Erythroblast (primary cell): ENCODE results near the gene SWI5.
"Not testable (repeated sequence)": the region's sequence is repeated elsewhere in the genome, so short reads cannot be mapped to it uniquely, and the experiment has no call there.

Experiments used
- DNase-seq, 2 experiments: peaks; one replicate each; lab custom pipeline; 2025; lab: John Stamatoyannopoulos, UW
- GATA1 ChIP-seq: IDR thresholded peaks from 2 replicates; pipeline ENCODE4 v1.6.1; 2011; ENCODE audit warnings: low read depth, mild to moderate bottlenecking, control low read depth, low read length, moderate library complexity
- POLR2A ChIP-seq: IDR thresholded peaks from 2 replicates; pipeline ENCODE4 v1.6.1; 2011; ENCODE audit warnings: mild to moderate bottlenecking, low read length

SWI5 gene

DNA sequence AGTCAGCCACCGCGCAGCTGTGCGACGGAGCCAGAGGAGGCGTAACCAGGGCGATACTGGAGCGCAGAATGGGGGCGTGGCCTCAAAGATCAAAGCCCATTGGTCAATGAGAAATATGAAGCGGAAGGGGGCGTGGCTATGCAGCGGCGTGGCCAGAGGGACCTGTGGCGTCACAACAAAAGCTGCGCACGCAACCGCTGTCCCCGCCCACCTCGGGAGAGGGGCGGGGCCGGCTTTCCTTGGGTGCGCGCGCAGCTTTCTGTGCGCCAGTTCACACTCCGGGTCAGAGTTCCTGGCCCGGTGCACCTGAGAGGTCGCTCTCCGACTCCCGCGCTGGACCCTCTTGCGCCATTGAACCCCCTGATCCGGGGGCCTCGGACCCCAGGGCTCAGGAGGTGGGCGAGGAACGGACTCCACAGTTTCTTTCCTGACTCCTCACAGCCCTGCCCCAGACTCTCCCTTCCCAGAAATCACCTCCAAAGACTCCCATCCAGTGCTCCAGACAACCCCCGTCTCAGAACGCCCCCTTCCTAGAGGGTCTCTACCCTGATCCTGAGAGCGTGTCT is at the start of gene SWI5:
TSS of gene SWI5 (plus strand) at position 269 of the 566 bp plus-strand sequence.
- peak; percentile 99 to 100 for DNase-seq

DNA sequence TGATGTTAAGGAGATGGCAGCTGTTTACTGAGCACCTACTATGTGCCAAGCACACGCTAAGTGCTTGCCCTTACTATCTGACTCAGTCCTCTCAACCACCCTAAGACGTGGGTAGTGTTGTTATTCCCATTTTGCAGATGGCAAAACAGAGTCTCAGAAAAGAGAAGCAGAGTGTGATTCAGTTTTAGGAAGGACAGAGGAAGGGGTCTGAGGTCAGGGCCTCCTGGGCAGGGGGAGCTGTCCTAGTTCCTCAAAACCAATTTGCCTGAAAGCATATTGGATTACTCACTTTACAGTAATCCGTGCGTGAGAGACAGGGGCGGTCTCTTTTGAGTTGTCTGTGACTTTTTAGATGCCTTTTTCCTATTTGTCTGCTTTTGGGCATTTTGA is 49.7 kb upstream of the SWI5 start:
- no peak for TF ChIP-seq GATA1
- no peak for TF ChIP-seq POLR2A
- DNase-seq, result no peak

More for the DNA sequence above, at the start of gene SWI5:
- TF ChIP-seq GATA1 (no peak), POLR2A (peak; percentile 96)

DNA sequence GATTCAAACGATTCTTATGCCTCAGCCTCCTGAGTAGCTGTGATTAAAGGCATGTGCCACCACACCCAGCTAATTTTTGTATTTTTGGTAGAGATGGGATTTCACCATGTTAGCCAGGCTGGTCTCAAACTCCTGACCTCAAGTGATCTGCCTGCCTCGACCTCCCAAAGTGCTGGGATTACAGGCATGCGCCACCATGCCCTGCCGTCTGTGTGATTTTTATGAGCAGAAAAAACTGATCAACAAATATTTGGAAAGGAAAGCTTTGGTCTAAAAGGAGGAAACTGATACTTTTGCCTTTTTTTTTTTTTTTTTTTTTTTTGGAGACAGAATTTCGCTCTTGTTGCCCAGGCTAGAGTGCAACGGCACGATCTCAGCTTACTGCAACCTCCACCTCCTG is 45.2 kb upstream of the SWI5 start:
- DNase-seq, result not testable (repeated sequence)

DNA sequence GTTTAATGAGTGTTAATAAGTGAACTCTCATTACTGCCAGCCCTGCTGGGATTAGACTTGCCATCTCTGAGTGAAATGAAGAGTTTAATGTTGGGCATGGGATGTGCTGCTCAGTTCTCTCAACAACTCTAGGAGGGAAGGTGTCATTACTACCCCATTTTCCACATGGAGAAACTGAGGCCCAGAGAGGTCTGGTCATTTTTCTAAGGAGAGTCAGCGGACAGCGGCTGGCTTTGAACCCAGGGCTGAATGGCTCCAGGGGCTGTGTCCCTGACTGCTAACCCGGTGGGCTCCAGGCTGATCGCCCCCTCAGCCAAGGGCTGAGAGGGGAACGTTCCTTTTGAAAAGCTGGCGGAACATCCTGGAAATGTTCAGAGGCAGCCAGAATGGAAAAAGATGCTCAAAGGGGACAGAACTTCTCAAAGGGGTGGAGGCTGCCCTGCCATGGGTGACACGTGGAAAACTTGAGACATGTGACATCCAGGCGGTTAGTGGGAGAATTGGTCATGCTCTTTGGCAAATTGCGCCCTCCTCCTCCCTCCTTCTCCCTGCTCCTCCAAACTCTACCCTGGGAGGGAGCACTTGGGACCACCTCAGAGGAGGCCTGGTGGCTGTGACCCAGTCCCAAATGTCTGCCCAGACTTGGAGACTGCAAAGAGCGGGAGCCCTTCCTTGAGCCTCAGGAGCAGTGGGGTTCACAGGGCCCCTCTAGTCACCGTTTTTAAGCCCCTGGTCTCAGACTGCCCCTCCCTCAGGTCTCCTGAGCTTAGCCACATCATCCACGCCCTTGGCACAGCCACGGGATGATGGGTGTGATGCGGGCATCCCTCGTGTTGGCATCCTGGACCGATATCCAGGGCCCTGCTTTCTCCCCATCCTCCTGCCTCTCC is 44.2 kb upstream of the SWI5 start:
- no peak for DNase-seq

DNA sequence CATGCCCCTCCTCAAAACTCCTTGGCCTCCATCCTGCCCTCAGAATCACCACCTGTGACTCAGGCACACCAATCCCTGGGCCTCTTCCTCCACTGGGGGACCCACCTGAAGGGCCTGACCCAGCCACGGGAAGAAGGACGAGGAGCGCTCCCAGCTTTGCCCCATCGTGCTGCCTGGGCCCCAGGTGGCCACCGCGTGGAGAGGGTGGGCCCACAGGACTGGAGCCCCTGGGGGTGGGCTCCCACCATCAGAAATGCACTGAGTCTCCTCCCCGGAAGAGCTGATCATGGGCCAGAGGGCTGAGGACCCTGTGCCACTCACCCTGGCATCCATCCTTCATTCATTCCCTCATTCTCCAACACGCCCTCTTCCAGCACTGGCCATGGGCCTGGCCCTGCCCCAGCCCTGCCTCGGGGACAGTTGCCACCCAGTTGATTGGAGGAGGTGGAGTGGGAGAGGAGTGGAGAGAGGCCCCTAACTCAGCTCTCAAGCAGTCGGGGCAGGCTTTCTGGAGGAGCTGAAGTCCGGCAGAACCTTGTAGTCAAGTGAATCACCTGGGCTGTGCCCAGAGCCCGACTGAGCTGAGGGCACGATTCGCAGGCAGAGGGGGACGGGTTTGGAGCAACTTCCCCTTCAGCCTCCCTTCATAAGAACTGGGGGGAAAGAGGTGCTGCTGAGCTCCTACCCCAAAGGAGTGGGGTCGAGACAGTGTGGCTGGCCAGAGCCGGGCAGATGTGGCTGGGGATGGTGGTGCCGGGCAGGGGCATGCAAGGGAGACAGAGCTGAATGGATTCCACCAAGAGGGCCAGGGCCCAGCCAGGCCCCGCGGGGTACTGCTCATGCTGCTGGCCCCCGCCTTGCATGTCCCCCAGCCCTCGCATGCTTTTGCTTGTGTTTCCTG is 43.3 kb upstream of the SWI5 start:
- no peak for TF ChIP-seq POLR2A
- no peak for TF ChIP-seq GATA1

More for the DNA sequence above, 44.2 kb upstream of the SWI5 start:
- TF ChIP-seq POLR2A (no peak), GATA1 (no peak)

DNA sequence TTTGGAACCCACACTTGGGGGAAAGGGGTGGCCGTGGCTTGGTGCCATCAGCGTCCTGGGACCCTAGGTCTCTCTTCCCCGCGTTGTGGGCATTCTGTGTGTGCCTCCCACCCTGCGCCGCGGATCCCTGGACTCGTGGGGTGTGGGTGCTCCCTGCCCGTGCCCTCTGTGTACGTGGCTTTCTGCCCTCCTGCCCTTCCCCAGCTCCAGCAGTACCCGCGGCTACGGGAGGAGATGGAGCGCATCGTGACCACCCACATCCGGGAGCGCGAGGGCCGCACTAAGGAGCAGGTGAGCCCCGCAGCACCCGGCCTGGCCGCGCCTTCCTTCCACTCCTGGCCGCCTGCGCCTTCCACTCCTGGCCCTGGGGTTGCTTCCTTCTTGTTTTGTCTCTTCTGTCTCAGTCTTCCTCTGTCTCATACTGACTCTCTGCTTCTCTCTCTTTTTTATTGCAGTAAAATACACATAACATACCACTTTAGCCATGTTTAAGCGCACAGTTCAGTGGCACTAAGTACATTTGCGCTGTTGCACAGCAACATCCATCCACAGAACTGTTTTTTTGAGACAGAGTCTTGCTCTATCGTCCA is 42.2 kb upstream of the SWI5 start:
- no peak for DNase-seq
- TF ChIP-seq POLR2A (no peak), GATA1 (no peak)

More for the DNA sequence above, 43.3 kb upstream of the SWI5 start:
- DNase-seq, result no peak

DNA sequence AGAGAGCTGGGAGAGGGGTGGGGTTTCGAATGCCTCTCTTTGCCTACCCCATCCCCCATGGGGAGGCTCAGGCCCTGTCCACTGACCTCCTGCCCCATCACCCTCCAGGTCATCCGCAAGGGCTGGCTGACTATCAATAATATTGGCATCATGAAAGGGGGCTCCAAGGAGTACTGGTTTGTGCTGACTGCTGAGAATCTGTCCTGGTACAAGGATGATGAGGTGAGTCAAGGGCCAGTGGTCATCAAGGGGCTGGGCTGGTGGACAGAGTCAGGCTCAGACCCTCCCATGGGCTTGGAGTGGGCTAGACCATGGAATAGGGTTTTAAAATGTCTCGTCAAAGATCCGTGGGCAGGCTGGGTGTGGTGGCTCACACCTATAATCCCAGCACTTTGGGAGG is 34.0 kb upstream of the SWI5 start:
- TF ChIP-seq POLR2A, result no peak
- no peak for TF ChIP-seq GATA1

DNA sequence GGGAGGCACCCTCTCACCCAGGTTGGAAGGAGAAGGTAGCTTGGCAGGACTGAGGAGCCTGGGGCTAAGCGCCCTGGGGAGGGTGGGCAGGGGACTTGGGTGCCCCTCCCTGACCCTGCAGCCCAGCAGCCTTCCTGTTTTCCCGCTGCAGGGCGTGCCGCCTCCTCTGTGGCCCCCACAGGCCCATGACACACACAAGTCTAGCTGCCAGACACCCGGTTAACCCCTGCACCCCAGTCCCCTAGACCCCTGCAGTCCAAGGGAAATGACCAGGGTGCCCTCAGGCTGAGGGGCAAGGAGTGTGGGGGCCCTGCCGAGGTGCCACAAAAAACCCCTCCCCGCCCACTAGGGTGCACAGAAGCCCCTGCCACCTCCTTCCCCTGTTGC is 33.3 kb upstream of the SWI5 start:
- no peak for DNase-seq
- TF ChIP-seq POLR2A (no peak), GATA1 (no peak)

More for the DNA sequence above, 34.0 kb upstream of the SWI5 start:
- DNase-seq, result no peak

DNA sequence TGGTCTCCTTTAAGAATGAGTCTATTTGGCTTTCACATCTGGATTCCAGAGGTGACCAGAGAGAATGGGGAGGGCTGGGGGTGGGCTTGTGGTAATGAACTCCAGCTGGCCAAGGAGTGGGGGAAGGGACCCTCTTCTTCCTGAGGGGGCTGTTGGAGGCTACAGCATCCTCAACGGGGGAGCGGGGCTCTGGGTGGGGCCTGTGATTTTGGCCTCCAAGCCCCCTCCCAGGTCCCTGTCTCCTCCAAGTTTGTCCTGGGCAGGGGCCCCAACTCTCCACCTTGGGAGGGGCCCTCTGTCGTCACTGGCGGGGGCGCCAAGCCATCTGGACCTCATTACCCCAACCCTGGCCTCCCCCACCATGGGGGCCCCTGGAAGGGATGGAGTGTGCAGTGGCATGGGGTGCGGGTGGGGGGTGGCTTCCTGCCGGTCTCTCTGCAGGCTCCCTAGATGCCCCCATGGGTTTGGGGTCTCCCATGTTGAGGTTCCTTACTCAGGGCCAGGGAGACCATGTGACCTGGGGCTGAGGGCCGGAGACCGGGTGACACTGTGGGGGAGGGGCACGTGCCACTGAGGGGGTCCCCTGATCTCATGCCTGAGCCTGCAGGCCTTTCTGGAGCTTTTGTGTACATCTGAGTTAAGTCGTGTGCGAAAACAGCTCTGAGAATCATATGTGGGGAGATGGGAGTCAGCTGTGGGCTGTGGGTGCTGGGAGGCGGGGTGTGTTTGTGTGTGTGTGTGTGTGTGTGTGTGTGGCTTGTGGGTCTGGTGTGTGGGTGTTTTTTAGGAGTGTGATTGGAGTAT is 32.7 kb upstream of the SWI5 start:
- TF ChIP-seq GATA1 (no peak), POLR2A (no peak)
- no peak for DNase-seq

DNA sequence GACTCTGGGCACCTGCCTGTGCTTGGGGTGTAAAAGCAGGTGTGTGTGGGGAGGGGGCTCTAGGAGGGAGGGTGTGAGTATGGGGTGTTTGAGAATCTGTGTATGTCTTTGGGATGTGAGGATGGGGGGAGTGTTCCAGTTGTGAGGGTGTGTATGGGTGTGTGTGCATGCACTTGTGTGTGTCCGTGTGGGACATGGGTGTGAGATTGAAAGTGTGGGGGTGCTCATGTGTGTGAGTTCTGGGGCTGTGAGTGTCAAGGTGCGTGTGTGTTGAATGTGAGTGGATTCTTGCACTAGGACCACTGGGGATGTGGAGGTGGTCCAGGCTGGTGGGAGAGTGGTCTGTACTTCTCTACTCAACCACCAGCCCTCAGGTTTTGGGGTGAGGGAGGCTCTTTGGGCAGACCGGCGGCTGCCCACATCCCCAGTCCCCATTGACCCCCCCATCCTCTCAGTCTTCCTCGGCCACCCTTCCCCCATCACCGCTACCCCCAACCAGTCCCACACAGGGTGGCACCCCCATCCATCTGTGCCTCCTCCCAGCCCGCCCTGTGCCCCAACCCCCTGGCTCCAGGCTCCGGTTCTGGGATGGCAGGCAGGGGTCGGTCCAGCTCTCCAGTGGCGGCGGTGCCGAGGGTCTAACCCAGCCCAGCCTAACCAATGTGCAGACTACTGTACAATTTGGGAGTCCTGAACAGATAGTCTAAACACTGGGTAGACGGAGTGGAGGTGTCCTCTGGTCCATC is 31.8 kb upstream of the SWI5 start:
- TF ChIP-seq GATA1, result no peak
- no peak for TF ChIP-seq POLR2A

DNA sequence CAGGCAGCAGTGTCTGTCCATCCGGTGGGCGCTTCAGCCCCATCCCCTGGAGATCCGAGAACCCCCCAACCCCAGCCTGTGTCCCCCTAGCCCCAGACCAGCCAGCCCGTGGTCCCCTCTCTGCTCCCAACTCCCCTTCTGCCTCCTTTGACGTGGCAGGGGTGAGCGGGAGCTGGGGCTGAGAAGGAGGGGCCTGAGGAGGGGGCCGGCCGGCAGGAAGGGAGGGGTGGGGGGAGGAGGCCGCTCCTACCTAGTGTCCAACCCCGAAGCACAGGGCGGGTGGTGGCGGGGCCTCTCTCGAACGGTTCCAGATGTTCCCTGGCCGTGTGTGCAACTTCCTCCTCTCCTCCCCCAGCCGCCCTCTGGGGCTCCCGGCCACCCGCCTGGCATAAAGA is 31.2 kb upstream of the SWI5 start:
- DNase-seq, result no peak
- no peak for TF ChIP-seq POLR2A
- TF ChIP-seq GATA1, result no peak

More for the DNA sequence above, 31.8 kb upstream of the SWI5 start:
- DNase-seq, result no peak

DNA sequence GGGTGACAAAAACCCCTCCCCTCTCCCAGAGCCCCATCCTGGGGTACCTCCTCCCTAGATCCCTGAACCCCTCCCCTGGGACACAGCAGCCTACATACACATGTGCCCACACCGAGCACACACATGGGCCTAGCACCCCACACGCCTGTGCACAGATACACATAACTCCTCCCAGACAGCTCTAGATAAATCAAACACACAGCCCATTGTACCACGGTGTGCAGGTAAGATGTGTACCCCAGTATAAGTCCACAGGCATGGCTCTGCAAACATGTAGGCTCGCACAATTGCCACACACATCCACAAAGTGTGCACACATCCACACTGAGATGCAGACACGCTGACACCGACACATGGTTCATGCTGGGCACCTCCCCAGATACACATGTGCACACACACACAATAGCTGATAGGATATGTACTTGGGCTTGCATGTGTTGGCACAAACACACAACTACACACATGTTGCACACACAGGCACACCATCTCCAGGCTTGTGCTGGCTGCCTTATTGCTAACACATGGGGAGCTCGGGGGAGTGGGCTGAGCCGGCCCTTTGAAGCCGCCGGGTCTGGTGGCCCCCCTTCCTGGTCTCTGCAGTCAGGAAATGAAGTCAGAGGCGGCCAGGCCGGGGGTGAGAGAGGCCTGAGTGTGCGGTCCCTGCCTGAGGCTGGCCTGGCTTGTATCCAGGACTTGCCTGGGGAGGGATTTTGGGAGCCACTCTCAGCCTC is 30.5 kb upstream of the SWI5 start:
- DNase-seq, result no peak
- TF ChIP-seq GATA1 (no peak), POLR2A (no peak)
